Measurements from ENCODE around the gene ZNF518B.

ZNF518B gene

DNA sequence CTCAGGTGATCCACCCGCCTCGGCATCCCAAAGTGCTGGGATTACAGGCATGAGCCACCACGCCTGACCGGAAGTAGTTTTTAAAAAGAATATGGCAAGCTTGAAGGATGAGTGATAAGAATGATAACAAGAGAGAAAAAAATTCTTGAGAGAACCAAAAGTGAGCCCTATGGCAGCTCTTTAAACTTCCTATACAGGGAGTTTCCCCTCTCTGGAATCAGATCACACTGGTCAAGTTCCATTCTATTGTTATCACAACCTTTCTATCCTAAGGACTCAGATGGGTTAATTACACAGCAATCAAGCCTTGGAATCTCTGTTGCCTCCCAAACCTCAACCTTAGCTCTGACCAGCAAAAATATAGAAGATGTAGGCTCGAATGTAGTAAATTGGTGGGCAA is 33.8 kb upstream of the ZNF518B start:
- no peak overlapping the region for H3K9ac ChIP-seq (ENCODE audit: low read length in 5 of 5)
- H3K36me3 ChIP-seq (ENCODE audit: control insufficient read depth in 5 of 5, insufficient read depth in 5 of 5, low read length in 5 of 5): no peaks in the 10 kb centered on the region
- H3K4me1 ChIP-seq (ENCODE audit: control insufficient read depth in 5 of 5, insufficient read depth in 5 of 5, low read length in 5 of 5): no peaks in the 10 kb centered on the region
- no peaks in the 10 kb centered on the region for H3K9me3 ChIP-seq (ENCODE audit: control insufficient read depth in 5 of 5, low read length in 5 of 5)
- no peak overlapping the region for H3K27ac ChIP-seq (ENCODE audit: low read depth, low read length)
- H3K27me3 ChIP-seq (ENCODE audit: control insufficient read depth in 5 of 5, insufficient read depth in 4 of 5, low read length in 5 of 5): peaks cover 0 to 7% (median 4%) of the 10 kb centered on the region in 5 donors
- no peak overlapping the region for H3K4me3 ChIP-seq (ENCODE audit: low read depth in 1 of 5, low read length in 5 of 5)

GRCh38 chr4:10482913-10483312 is 25.7 kb upstream of the ZNF518B start:
- Histone ChIP-seq H3K4me3 (ENCODE audit: low read depth in 1 of 5, low read length in 5 of 5) (no peak overlapping the region), H3K4me1 (ENCODE audit: control insufficient read depth in 5 of 5, insufficient read depth in 5 of 5, low read length in 5 of 5) (no peaks in the 10 kb centered on the region), H3K27me3 (ENCODE audit: control insufficient read depth in 5 of 5, insufficient read depth in 4 of 5, low read length in 5 of 5) (no peaks in the 10 kb centered on the region), H3K27ac (ENCODE audit: low read depth, low read length) (no peak overlapping the region), H3K36me3 (ENCODE audit: control insufficient read depth in 5 of 5, insufficient read depth in 5 of 5, low read length in 5 of 5) (no peaks in the 10 kb centered on the region), H3K9me3 (ENCODE audit: control insufficient read depth in 5 of 5, low read length in 5 of 5) (no peaks in the 10 kb centered on the region), H3K9ac (ENCODE audit: low read length in 5 of 5) (no peak overlapping the region)

DNA sequence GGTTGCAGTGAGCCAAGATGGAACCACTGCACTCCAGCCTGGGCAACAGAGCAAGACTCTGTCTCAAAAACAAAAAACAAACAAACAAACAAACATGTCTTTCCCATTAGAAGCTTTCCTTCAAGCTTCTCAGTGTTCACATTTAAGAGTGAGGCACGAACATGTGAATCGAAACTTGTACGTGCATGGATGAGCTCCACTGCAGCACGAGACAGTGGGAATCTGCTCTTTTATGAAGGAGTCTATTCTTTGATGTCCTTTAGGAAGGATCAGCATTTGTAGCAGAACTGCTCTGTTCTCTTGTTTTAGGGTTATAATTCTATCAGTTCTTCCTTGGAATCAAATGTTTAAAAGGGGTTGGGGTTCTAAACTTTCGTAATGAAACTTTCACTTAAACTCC is 23.4 kb upstream of the ZNF518B start:
- no peaks in the 10 kb centered on the region for H3K27me3 ChIP-seq (ENCODE audit: control insufficient read depth in 5 of 5, insufficient read depth in 4 of 5, low read length in 5 of 5)
- H3K36me3 ChIP-seq (ENCODE audit: control insufficient read depth in 5 of 5, insufficient read depth in 5 of 5, low read length in 5 of 5): no peaks in the 10 kb centered on the region
- no peak overlapping the region for H3K4me3 ChIP-seq (ENCODE audit: low read depth in 1 of 5, low read length in 5 of 5)
- H3K9ac ChIP-seq (ENCODE audit: low read length in 5 of 5): no peak overlapping the region
- no peaks in the 10 kb centered on the region for H3K9me3 ChIP-seq (ENCODE audit: control insufficient read depth in 5 of 5, low read length in 5 of 5)
- H3K4me1 ChIP-seq (ENCODE audit: control insufficient read depth in 5 of 5, insufficient read depth in 5 of 5, low read length in 5 of 5): no peaks in the 10 kb centered on the region
- no peak overlapping the region for H3K27ac ChIP-seq (ENCODE audit: low read depth, low read length)

DNA sequence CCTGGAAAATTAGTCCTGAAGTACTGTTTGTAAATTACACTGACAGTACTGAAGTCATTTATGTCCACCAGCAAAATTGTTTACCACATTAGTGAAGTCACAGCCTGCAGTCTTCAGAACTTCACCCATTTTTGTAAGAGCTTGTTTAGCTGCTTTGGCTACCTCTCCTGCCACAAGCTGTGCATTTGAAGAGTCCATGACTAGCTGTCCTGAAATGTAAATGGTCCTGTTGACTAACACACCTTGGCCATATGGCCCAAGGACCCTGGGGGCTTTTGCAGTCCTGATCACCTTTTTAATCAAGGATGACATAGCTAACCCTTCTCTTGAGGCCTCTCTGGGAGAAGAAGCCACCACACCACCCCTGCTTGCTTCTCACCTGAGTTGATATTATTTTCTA is 21.4 kb upstream of the ZNF518B start:
- Histone ChIP-seq H3K36me3 (ENCODE audit: control insufficient read depth in 5 of 5, insufficient read depth in 5 of 5, low read length in 5 of 5) (no peaks in the 10 kb centered on the region), H3K27ac (ENCODE audit: low read depth, low read length) (no peak overlapping the region), H3K9me3 (ENCODE audit: control insufficient read depth in 5 of 5, low read length in 5 of 5) (no peaks in the 10 kb centered on the region), H3K9ac (ENCODE audit: low read length in 5 of 5) (no peak overlapping the region), H3K27me3 (ENCODE audit: control insufficient read depth in 5 of 5, insufficient read depth in 4 of 5, low read length in 5 of 5) (peaks cover 0 to 2% (median 0%) of the 10 kb centered on the region in 5 donors), H3K4me1 (ENCODE audit: control insufficient read depth in 5 of 5, insufficient read depth in 5 of 5, low read length in 5 of 5) (no peaks in the 10 kb centered on the region), H3K4me3 (ENCODE audit: low read depth in 1 of 5, low read length in 5 of 5) (no peak overlapping the region)

DNA sequence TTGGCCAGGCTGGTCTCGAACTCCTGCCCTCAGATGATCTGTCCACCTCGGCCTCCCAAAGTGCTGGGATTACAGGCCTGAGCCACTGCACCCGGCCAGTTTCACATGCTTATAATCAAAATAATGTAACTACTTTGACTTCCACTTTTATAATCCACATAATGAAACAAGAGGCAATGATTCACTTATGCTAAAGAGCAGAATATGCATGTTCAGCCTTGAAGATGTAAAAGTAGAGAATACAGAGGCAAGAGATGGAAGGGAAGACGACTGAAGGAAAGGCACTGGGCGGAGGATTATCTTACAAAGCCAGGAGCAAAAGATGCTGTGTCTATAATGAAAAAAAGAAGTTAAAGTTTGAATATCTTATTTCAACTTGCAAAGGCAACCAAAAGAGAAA is 13.3 kb upstream of the ZNF518B start:
- no peak overlapping the region for H3K27ac ChIP-seq (ENCODE audit: low read depth, low read length)
- no peak overlapping the region for H3K9ac ChIP-seq (ENCODE audit: low read length in 5 of 5)
- no peaks in the 10 kb centered on the region for H3K9me3 ChIP-seq (ENCODE audit: control insufficient read depth in 5 of 5, low read length in 5 of 5)
- H3K36me3 ChIP-seq (ENCODE audit: control insufficient read depth in 5 of 5, insufficient read depth in 5 of 5, low read length in 5 of 5): no peaks in the 10 kb centered on the region
- H3K27me3 ChIP-seq (ENCODE audit: control insufficient read depth in 5 of 5, insufficient read depth in 4 of 5, low read length in 5 of 5): peaks cover 0 to 2% (median 0%) of the 10 kb centered on the region in 5 donors
- no peaks in the 10 kb centered on the region for H3K4me1 ChIP-seq (ENCODE audit: control insufficient read depth in 5 of 5, insufficient read depth in 5 of 5, low read length in 5 of 5)
- no peak overlapping the region for H3K4me3 ChIP-seq (ENCODE audit: low read depth in 1 of 5, low read length in 5 of 5)

GRCh38 chr4:10466161-10466560 is 8.9 kb upstream of the ZNF518B start:
- Histone ChIP-seq H3K9me3 (ENCODE audit: control insufficient read depth in 5 of 5, low read length in 5 of 5) (peaks cover 0 to 3% (median 0%) of the 10 kb centered on the region in 5 donors), H3K27ac (ENCODE audit: low read depth, low read length) (no peak overlapping the region), H3K9ac (ENCODE audit: low read length in 5 of 5) (no peak overlapping the region), H3K27me3 (ENCODE audit: control insufficient read depth in 5 of 5, insufficient read depth in 4 of 5, low read length in 5 of 5) (peaks cover 4 to 16% (median 13%) of the 10 kb centered on the region in 5 donors), H3K4me3 (ENCODE audit: low read depth in 1 of 5, low read length in 5 of 5) (no peak overlapping the region), H3K36me3 (ENCODE audit: control insufficient read depth in 5 of 5, insufficient read depth in 5 of 5, low read length in 5 of 5) (no peaks in the 10 kb centered on the region), H3K4me1 (ENCODE audit: control insufficient read depth in 5 of 5, insufficient read depth in 5 of 5, low read length in 5 of 5) (peaks cover 0 to 9% (median 5%) of the 10 kb centered on the region in 5 donors)

DNA sequence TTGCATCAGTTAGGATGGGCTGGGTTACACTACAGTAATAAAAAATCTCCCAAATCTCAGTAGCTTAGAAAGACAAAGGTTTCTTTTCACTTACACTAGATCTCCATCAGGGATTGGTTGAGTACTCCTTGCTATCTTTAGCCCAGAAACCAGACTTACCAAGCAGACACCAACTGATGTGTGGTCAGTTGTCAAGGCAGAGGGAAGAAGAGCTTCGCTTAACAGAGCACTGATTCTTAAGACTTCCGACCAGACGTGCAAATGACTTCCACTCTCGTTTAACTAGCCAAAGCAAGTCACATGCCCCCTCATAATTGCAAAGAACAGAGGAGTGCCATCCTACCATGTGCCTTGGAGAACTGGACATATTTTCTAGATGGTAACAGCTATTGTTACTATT is 5.7 kb upstream of the ZNF518B start:
- H3K4me1 ChIP-seq (ENCODE audit: control insufficient read depth in 5 of 5, insufficient read depth in 5 of 5, low read length in 5 of 5): peaks cover 0 to 15% (median 11%) of the 10 kb centered on the region in 5 donors
- H3K27ac ChIP-seq (ENCODE audit: low read depth, low read length): no peak overlapping the region
- peaks cover 4 to 21% (median 13%) of the 10 kb centered on the region in 5 donors for H3K27me3 ChIP-seq (ENCODE audit: control insufficient read depth in 5 of 5, insufficient read depth in 4 of 5, low read length in 5 of 5)
- H3K4me3 ChIP-seq (ENCODE audit: low read depth in 1 of 5, low read length in 5 of 5): no peak overlapping the region
- H3K9me3 ChIP-seq (ENCODE audit: control insufficient read depth in 5 of 5, low read length in 5 of 5): peaks cover 0 to 3% (median 0%) of the 10 kb centered on the region in 5 donors
- no peak overlapping the region for H3K9ac ChIP-seq (ENCODE audit: low read length in 5 of 5)
- H3K36me3 ChIP-seq (ENCODE audit: control insufficient read depth in 5 of 5, insufficient read depth in 5 of 5, low read length in 5 of 5): no peaks in the 10 kb centered on the region

GRCh38 chr4:10461850-10462400 is 4.7 kb upstream of the ZNF518B start:
- Histone ChIP-seq H3K9ac (ENCODE audit: low read length in 5 of 5) (no peak overlapping the region), H3K36me3 (ENCODE audit: control insufficient read depth in 5 of 5, insufficient read depth in 5 of 5, low read length in 5 of 5) (no peaks in the 10 kb centered on the region), H3K27ac (ENCODE audit: low read depth, low read length) (no peak overlapping the region), H3K4me3 (ENCODE audit: low read depth in 1 of 5, low read length in 5 of 5) (peak overlapping the region in 4 of 5 donors; percentile 43 to 60 (median 52)), H3K27me3 (ENCODE audit: control insufficient read depth in 5 of 5, insufficient read depth in 4 of 5, low read length in 5 of 5) (peaks cover 4 to 21% (median 13%) of the 10 kb centered on the region in 5 donors), H3K9me3 (ENCODE audit: control insufficient read depth in 5 of 5, low read length in 5 of 5) (peaks cover 0 to 3% (median 0%) of the 10 kb centered on the region in 5 donors), H3K4me1 (ENCODE audit: control insufficient read depth in 5 of 5, insufficient read depth in 5 of 5, low read length in 5 of 5) (peaks cover 0 to 20% (median 16%) of the 10 kb centered on the region in 5 donors)

DNA sequence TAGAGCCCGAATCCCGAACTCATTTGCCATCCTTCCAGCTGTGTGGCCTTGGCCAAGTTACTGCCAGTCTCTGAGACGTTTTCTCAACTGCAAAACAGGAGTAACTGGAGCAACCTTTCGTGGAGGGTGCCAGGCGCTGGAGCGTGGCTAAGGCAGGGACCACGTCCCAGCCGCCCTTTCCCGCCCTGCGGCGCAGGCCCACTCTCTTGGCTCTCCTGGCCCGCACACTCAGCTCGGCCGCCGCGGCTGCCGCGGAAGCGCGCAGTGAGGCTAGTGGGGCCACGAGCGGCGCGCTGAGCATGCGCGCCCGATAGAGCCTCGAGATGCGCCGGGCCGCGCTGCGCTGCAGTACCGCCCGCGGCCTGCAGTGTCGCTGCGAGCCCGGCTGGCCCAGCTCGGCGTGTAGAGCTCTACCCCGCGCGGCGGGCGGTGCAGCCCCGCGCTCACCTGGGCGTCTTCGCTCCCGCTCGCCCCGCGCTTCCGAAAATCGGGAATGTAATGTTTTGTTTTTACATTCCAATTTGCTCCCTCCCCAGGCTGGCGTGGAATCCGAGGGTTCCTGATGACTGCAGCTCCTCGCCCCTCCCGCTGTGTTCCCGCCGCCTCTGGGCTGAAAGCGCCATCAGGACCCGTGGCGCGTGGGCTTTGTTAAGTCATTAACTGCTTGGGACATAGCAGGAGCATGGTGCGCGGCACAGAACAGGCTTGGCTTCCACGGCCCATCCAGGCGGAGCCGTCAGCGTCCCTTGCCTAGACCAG is 4.0 kb upstream of the ZNF518B start:
- no peak overlapping the region for H3K27ac ChIP-seq (ENCODE audit: low read depth, low read length)
- peaks cover 4 to 21% (median 13%) of the 10 kb centered on the region in 5 donors for H3K27me3 ChIP-seq (ENCODE audit: control insufficient read depth in 5 of 5, insufficient read depth in 4 of 5, low read length in 5 of 5)
- H3K9ac ChIP-seq (ENCODE audit: low read length in 5 of 5): no peak overlapping the region
- H3K4me3 ChIP-seq (ENCODE audit: low read depth in 1 of 5, low read length in 5 of 5): peak overlapping the region in 4 of 5 donors; percentile 43 to 60 (median 52)
- H3K4me1 ChIP-seq (ENCODE audit: control insufficient read depth in 5 of 5, insufficient read depth in 5 of 5, low read length in 5 of 5): peaks cover 0 to 24% (median 21%) of the 10 kb centered on the region in 5 donors
- H3K36me3 ChIP-seq (ENCODE audit: control insufficient read depth in 5 of 5, insufficient read depth in 5 of 5, low read length in 5 of 5): no peaks in the 10 kb centered on the region
- H3K9me3 ChIP-seq (ENCODE audit: control insufficient read depth in 5 of 5, low read length in 5 of 5): peaks cover 0 to 3% (median 0%) of the 10 kb centered on the region in 5 donors

- H3K9ac ChIP-seq (ENCODE audit: low read length in 5 of 5): no peak overlapping the region
- peak overlapping the region in 3 of 5 donors; percentile 43 to 60 (median 53) for H3K4me3 ChIP-seq (ENCODE audit: low read depth in 1 of 5, low read length in 5 of 5)
- H3K36me3 ChIP-seq (ENCODE audit: control insufficient read depth in 5 of 5, insufficient read depth in 5 of 5, low read length in 5 of 5): no peaks in the 10 kb centered on the region
- H3K27ac ChIP-seq (ENCODE audit: low read depth, low read length): no peak overlapping the region
- H3K4me1 ChIP-seq (ENCODE audit: control insufficient read depth in 5 of 5, insufficient read depth in 5 of 5, low read length in 5 of 5): peaks cover 0 to 29% (median 24%) of the 10 kb centered on the region in 5 donors
- peaks cover 4 to 21% (median 13%) of the 10 kb centered on the region in 5 donors for H3K27me3 ChIP-seq (ENCODE audit: control insufficient read depth in 5 of 5, insufficient read depth in 4 of 5, low read length in 5 of 5)
- H3K9me3 ChIP-seq (ENCODE audit: control insufficient read depth in 5 of 5, low read length in 5 of 5): peaks cover 0 to 3% (median 0%) of the 10 kb centered on the region in 5 donors
Measured at GRCh38 chr4:10460313-10461047, 3.3 kb upstream of the ZNF518B start.

All from subcutaneous abdominal adipose tissue (tissue), 5 donors.